Stimulated activated CD4-positive, alpha-beta T cell treated with anti-CD3 and anti-CD28 coated beads, Interleukin-4, amount 100 ng/mL, for 4 hours (primary cell): ENCODE measurements around the gene OPRL1.
"Not testable (repeated sequence)": the region's sequence is repeated elsewhere in the genome, so short reads cannot be mapped to it uniquely, and the experiment has no call there.

Source experiments
- DNase-seq, 2 experiments: peaks; one replicate each; pipeline ENCODE4 v3.0.0-alpha.2; 2020

Gene OPRL1

DNA sequence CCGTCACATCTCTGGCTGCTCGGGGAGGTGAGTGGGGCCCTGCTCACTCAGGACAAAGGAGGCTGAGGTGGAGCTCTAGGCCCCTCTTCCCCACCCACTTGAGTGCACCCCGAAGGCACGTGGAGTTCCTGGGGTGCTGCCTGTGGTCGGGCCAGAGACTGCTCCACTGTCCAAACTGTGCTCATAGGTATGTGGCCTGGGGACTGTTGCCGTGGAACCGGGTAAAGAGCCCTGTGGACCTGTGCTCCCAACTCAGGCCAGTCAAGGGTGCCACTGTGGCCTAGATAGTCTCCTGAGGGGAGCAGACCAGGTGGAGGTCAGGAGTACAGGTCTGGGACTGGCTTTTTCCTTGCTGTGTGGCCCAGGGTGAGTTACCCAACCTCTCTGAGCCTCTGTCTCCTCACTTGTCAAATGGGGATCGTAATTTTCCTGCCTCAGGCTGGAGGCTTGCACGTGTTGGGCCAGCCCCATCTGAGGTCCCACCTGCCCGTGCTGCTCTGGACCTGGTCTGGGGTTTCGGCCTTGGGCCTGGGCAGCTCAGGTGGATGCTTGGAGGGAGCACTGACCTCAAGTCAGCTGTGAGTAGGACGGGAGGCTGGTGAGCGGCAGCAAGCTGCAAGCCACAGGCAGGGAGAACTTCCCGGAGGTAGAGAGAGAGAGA is 39.9 kb downstream of the OPRL1 start:
- DNase-seq: no peak

DNA sequence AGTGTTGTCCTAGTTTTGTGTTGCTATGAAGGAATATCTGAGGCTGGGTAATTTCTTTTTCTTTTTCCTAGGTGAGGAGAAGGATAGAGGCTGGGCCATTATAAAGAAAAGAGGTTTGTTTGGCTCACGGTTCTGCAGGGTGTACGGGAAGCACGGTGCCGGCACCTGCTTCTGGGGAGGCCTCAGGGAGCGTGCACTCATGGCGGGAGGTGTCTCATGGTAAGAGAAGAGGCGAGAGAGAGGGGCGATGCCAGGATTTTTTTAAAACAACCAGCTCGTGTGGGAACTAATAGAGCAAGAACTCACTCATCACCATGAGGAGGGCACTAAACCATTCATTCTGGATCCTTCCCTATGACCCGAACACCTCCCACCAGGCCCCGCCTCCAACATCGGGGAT is 41.7 kb downstream of the OPRL1 start:
- no peak for DNase-seq

DNA sequence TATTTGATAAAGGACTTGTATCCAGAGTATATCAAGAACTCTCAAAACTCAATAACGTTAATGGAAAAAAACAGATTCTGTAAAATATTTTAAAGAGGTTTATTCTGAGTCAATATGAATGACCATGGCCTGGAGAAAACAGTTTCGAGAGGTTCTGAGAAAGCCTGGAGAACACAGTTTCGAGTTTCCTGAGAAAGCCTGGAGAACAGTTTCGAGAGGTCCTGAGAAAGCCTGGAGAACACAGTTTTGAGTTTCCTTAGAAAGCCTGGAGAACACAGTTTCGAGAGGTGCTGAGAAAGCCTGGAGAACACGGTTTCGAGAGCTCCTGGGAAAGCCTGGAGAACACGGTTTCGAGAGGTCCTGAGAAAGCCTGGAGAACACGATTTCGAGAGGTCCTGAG is 43.0 kb downstream of the OPRL1 start:
- DNase-seq: not testable (repeated sequence)

DNA sequence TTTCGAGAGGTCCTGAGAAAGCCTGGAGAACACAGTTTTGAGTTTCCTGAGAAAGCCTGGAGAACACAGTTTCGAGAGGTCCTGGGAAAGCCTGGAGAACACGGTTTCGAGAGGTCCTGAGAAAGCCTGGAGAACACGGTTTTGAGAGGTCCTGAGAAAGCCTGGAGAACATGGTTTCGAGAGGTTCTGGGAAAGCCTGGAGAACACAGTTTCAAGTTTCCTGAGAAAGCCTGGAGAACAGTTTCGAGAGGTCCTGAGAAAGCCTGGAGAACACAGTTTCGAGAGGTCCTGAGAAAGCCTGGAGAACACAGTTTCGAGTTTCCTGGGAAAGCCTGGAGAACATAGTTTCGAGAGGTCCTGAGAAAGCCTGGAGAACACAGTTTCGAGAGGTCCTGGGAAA is 43.6 kb downstream of the OPRL1 start:
- not testable (repeated sequence) for DNase-seq

DNA sequence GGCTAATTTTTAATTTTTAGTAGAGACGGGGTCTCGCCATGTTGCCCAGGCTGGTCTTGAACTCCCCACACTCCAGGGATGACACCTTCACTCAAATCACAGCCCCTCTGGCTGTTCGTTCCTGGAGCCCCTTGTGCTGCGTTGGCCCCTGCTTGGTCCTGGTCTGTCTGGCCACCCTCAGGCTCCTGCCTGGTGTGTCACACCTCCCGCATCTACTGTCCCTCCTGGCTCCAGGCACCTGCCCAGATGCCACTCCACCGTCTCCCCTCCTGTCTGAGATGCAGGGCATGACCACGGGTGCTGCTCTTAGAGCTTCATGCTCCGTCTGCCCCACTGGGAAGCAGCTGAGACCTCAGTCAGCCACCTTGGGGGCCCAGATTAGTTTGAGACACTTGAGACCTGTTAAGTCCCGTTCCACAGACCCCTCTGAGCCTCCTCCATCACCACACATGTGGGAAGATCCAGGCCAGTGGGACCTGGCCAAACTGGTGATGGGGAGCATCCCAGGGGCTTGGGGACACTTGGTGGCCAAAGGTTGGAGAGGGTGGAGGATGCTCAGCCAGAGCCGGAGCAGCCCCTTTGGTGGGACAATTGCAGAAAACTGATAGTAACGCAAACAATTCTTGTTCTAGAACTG is 49.4 kb downstream of the OPRL1 start:
- DNase-seq: no peak

DNA sequence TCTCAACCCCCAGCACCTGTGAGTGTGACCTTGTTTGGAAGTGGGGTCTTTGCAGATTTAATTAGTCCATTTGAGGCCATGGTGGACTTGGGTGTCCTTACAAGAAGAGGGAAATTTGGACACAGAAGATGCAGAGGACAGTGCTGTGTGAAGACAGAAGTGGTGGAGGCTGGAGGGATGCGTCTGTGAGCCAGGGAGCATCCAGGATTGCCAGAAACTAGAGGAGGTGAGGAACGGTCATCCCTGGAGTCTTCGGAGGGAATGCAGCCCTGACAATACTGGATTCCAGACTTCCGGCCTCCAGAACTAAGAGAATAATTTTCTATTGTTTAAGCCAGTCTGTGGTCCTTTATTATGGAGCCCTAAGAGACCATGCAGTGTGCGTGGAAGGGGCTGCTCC is 50.4 kb downstream of the OPRL1 start:
- no peak for DNase-seq

DNA sequence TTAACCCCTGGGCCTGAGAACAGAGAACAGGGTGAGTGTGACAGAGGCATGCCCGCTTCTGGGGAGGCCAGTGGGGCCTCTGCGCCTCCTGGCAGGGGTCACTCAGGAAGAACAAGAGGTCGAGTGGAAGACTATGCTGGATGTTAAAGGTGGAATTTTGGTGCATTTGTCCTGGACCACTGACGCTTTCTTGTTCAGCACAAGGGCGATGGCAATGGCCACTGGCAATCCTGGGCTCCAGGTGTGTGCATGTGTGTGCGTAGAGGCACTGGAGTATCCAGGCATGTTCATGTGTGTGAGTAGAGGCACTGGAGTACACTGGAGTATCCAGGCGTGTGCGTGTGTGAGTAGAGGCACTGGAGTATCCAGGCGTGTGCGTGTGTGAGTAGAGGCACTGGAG is 51.0 kb downstream of the OPRL1 start:
- DNase-seq: no peak

DNA sequence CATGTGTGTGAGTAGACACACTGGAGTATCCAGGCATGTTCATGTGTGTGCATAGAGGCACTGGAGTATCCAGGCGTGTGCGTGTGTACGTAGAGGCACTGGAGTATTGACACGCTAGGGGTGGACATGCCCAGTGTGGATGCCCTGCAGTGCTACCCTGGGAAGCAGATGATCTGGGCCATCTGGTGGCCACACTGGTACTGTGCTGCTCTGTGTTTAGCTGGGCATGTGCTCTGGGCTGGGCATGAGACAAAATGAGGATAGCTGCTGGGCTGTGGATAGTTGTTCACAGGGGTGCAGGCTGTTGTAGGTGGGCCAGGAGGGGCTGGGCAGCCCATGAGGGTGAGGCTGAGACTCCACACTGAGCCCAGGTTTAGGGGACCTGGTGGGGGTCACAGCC is 51.5 kb downstream of the OPRL1 start:
- no peak for DNase-seq

DNA sequence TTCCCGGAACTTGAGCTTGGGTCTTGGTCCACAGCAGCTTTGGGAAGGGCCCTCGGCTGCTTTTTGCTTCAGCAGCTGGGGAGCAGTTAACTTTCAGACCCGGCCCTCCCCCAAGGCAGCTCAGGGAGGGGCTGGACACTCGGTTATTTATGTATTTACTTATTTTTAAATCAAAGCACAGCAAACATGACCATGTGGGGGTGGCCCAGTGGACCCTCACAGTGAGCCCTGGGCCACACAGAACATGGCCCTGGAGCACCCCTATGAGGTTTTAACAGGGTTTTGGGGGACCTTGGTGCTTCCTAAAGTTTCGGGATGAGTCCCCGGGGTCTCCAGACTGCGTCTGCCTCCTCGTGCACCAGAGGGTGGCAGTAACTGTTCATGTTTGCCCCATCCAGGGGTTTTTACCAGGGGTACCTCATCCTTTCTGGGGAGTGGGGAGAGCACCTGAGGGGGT is 54.1 kb downstream of the OPRL1 start:
- DNase-seq: no peak

DNA sequence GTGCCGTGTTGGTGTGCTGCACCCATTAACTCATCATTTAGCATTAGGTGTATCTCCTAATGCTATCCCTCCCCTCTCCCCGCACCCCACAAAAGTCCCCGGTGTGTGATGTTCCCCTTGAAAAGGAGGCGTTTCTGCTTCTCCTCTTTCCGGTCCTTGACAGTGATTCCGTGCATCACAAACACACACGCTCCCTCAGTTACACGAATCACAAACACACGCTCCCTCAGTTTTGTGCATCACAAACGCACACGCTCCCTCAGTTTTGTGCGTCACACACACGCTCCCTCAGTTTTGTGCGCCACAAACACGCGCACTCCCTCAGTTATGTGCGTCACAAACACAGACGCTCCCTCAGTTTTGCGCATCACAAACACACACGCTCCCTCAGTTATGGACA is 54.9 kb downstream of the OPRL1 start:
- not testable (repeated sequence) for DNase-seq

DNA sequence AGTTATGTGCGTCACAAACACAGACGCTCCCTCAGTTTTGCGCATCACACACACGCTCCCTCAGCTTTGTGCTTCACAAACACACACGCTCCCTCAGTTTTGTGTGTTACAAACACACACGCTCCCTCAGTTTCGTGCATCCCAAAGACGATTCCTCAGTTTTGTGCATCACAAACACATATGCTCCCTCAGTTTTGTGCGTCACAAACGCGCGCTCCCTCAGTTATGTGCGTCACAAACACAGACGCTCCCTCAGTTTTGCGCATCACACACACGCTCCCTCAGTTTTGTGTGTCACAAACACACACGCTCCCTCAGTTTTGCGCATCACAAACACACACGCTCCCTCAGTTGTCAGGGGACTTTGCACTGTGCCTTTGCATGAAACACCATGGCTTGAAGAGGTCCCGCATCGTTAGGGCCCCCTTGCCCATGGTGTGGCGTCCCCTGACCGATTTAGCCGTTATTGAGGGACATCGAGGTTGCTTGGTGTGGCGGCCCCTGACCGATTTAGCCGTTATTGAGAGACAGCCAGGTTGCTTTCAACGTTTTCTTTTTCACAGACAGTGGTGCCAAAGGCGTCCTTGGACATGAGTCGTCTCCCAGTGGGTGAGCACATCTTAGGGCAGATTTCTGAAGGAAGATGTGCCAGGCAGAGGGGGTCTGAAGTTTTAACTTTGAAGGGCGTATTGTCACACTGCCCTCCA is 56.3 kb downstream of the OPRL1 start:
- no peak for DNase-seq

DNA sequence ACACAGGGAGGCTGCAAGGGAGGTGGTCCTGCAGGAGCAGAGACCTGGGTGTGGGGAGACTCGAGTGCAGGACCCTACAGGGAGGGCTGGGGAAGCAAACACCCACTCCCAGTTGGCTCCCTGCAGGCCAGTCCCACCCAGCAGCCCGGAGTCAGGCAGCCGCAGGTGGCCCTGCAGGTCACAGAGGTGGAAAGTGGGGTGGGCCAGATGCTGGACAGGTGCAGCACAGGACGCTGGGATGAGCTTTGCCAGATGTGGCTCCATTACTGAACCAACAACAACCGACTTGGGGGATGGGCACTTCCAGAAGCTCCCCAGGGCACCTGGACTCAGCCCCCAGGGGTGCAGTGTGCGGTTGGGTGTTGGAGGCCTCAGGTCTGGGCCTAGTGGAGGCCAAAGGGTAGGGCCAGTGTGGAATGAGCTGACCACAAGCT is 57.7 kb downstream of the OPRL1 start:
- no peak for DNase-seq

DNA sequence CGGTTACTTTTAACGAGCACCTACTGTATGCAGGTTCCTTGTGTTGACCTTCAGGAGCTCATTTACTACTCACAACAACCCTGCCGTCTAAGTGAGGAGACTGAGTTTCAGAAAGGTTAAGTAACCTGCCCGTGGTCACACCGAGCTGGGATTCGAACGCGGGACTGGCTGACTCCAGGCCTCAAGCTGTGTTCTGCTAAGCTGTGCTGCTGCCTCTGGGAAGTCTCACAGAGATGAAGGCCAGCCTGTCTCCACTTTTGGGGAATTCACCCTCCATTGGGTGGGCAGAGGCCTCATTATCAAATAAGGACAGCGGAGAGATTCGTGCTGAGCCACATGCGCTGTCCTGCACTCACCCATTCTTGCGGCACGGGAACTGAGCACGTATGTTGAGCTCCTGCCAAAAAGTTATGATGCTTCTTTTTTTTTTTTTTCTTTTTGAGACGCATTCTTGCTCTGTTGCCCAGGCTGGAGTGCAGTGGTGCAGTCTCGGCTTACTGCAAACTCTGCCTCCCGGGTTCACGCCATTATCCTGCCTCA is 58.5 kb downstream of the OPRL1 start:
- DNase-seq: no peak

DNA sequence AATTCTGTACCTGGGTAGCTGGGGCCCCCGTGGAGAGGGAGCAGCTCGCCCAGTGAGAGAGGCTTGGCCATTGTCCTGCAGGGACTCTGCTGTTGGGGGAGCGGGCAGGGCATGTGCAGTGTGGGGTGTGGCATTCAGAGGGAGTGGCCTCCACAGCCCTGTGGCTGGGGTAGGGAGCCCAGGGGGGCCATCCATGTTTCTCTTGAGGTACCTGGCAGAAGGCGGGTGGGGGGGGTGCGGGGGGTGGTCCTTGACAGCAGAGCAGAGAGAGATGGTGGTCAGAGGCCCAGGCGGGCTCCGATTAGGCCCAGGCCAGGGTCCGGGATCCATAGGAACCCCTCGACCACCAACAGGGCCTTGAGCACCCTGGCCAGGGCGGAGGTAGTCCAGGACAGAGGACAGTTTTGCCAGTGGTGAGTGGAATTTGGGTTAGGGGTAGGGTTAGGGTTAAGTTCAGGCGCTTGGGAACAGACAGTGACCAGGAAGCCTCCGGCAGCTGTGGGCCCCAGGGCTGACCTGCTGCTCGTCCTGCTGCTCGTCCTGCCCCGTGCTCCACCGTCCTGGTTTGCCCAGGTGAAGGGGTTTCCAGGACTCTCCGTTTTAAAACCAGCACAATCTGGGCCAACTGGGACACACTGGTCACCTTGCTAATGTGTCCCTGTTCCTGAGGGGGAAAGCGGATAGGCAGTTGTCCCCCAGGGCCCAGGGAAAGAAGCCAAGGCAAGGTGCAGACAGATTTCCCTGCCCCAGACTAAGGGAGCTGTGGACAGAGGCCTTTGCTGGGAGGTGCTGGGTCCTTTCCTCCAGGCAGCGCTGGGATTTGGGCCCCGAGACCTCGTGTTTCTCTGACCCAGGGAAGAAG is 59.5 kb downstream of the OPRL1 start:
- DNase-seq: no peak

DNA sequence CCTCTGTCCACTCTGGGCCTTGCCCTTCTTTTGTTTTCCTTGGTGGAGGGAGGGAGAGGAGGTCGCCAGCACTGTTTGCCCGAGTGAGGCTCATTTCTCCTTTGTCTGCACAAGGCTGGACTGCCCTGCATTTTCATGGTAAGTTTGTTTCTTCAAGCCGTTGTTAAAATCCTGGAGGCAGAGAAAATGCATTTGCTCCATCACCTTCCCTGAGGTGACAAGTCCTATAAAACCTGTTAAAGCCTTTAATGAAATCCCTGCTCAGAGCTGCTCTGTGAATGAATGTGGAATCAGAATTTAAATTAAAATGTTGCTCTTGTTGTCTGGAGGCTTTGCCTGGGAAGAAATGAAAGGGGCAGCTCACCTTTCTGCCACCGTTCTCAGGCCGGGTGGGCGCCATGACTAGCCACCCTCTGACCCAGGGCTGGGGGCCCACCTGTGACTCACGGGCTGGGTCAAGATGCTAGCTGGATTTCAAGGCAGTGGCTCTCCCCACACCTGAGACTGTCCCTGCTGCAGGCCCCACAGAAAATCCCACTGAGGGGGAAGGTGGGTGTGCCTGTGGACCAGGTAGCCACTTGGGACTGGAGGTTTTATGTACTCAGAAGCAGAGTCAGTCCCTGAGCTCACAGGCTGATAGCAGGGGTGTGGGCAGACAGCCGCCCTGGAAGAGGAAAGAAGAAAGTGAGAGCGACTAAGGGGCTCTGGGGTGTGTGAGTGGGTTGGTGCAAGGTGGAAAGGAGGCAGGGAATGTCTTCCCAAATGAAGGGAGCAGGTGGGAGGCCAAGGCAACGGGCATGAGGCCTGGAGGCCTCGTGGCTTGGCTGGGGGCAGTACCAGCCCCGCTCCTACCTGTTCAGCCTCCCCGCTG is 60.4 kb downstream of the OPRL1 start:
- DNase-seq: no peak

DNA sequence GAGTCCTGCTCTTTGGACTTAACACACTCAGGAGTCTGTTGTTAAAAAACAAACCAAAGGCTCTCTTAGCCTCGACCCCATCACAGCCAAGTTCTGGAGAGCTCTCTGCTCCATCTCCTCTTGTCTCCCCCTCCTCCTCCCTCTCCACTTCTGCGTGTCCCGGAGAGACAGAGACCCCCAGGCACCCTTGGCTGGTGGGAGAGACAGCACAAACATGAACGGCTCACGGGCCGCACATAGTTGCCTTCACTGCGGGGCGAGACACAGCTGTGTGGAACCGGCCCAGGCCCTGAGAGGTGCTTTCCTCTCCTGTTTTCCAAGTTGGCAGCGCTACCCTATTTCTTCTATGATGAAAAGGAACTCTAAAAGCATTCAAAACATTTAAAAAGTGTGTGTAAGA is 61.1 kb downstream of the OPRL1 start:
- no peak for DNase-seq

DNA sequence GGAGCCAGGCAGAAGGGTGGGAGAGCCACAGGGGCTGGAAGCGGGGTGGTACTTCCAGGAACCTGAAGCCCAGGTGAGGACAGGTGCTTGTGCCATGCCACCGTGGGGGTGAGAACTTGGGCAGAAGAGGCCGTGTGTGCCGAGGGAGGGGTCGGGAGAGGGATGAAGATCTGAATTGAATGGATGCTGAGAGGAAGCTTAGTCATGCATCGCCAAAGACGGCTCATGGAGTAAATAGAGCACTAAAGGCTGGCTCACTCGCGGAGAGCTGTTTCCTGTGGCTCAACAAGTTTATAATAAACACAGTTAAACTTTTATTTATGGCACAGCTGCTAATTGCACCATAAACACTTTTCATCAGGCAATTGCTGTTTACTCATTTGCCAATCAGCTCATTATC is 62.7 kb downstream of the OPRL1 start:
- DNase-seq: no peak

DNA sequence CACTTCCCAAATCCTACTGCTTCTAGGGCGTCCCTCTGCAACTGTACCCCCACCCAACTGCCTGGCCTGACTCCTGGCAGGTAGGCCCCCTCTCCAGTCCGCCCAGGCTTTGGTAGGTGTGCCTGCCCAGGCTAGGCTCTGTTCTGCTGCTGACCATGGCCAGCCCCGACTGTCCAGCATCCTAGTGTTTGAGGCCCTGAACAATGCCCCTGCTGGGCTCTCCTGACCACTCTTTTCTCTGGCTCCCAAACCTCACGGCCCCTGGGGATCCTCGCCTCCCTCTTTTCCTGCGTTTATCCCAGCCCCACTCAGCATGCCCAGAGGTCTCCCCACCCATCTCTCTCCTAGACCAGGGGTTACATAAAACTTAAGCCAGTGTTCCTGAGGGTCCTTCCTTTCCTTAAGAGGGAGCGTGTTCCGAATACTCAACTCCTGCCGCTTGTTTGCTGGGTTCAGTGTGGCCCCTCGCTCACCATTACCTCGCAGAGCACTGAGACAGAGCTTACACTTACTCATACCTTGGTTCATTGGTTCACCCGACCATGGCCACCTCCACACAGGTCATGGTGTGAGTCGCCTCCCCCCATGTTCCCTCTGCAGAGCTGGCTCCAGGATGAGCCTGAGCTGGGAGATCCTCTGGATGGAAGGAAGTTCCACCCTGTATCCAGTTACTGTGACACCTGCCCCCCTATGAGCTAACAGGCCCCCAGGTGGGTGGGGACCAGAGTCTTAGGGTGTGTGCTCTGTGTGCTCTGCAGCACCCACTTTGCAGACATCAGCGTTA is 63.3 kb downstream of the OPRL1 start:
- no peak for DNase-seq

DNA sequence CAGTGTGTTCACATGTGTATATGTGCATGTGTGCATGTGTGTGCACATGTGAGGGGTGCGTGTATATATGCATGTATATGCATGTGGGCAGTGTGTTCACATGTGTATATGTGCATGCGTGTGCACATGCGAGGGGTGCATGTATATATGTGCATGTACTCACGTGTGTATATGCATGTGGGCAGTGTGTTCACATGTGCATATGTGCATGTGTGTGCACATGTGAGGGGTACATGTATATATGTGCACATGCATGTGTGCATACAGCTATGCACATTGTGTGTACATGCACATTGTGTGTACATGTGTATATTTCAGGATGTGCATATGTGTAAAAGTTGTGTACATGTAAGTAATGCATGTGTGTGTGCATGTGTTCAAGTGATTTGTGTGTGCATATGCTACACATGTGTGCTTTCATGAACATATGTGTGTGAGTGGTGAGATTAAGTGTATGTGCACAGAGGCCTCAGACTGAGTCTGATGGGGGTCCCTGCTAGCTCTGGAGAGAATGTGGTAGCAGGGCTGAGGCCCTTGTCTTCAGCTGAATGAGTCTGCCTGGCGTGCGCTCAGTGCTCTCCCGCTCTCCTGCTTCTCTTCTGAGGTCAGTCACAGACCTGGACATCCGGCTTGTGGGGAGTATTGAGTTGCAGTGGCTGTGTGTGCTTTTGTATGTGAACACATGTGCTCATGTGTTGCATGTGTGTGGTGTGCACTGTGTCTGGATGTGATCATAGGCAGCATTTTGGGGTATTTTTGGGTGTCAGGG is 64.4 kb downstream of the OPRL1 start:
- no peak for DNase-seq
